PC-3 (cell line): Measurements from ENCODE around the gene ATXN7L1.

Experiments
- EZH2phosphoT487 ChIP-seq: fragments of 300-600 bp; sonication (generic); IDR thresholded peaks from 2 replicates; pipeline ENCODE4 v1.6.1; 2018; ENCODE audit warnings: mild to moderate bottlenecking, antibody characterized with exemption, low read length, borderline replicate concordance
- TF ChIP-seq, protein P1 (sequence below): fragments of 300-600 bp; sonication (generic); conservative IDR thresholded peaks from 2 replicates; pipeline ENCODE4 v1.5.1; 2017; ENCODE audit warnings: antibody characterized with exemption, low read depth, mild to moderate bottlenecking, low read length

DNA sequence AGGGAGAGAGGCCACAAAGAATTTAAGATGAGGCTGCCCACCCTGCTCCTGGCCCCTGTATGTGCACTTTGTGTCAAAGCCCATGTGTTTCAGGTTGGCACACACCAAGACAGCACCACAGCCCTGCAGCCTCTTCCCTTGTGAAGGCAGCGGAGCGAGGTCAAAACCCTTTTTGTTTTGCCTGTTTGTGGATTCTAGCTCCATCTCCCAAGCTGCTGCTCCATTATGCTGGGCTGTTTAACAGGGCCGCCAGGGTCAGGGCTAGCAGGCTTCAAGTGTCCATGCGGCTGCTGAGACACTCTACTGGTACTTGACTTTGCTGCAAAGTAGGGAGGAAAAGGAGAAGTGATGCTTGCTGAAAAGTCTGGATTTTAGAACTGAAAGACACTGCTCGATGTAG, 152.8 kb downstream of the ATXN7L1 start:
- TF ChIP-seq, protein P1, sequence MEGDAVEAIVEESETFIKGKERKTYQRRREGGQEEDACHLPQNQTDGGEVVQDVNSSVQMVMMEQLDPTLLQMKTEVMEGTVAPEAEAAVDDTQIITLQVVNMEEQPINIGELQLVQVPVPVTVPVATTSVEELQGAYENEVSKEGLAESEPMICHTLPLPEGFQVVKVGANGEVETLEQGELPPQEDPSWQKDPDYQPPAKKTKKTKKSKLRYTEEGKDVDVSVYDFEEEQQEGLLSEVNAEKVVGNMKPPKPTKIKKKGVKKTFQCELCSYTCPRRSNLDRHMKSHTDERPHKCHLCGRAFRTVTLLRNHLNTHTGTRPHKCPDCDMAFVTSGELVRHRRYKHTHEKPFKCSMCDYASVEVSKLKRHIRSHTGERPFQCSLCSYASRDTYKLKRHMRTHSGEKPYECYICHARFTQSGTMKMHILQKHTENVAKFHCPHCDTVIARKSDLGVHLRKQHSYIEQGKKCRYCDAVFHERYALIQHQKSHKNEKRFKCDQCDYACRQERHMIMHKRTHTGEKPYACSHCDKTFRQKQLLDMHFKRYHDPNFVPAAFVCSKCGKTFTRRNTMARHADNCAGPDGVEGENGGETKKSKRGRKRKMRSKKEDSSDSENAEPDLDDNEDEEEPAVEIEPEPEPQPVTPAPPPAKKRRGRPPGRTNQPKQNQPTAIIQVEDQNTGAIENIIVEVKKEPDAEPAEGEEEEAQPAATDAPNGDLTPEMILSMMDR: no peak
- no peak for TF ChIP-seq EZH2phosphoT487
